HEK293 (cell line): Measurements from ENCODE around the gene PIGO.

Experiments used
- CTCF ChIP-seq: fragments of 450-650 bp; formaldehyde crosslinking; IDR thresholded peaks from 2 replicates; pipeline ENCODE4 v1.5.1; 2016; ENCODE audit warnings: missing biosample characterization, missing genetic modification characterization
- REST ChIP-seq: fragments of 450-650 bp; formaldehyde crosslinking; IDR thresholded peaks from 2 replicates; pipeline ENCODE4 v1.5.1; 2016; ENCODE audit warnings: missing biosample characterization, missing genetic modification characterization
- YY1 ChIP-seq: fragments of 450-650 bp; formaldehyde crosslinking; IDR thresholded peaks from 2 replicates; pipeline ENCODE4 v1.5.1; 2018; ENCODE audit warnings: missing biosample characterization, missing genetic modification characterization
- ZFHX2 ChIP-seq: fragments of 450-650 bp; formaldehyde crosslinking; conservative IDR thresholded peaks from 2 replicates; pipeline ENCODE4 v1.5.1; 2016; ENCODE audit warnings: missing biosample characterization, missing genetic modification characterization
- ZNF146 ChIP-seq: fragments of 450-650 bp; formaldehyde crosslinking; IDR thresholded peaks from 2 replicates; pipeline ENCODE4 v1.5.1; 2016; ENCODE audit warnings: missing biosample characterization, missing genetic modification characterization
- ZNF174 ChIP-seq: fragments of 450-650 bp; formaldehyde crosslinking; IDR thresholded peaks from 2 replicates; pipeline ENCODE4 v1.5.0; 2017; ENCODE audit warnings: missing biosample characterization, mild to moderate bottlenecking, missing genetic modification characterization
- ZNF350 ChIP-seq: fragments of 450-650 bp; formaldehyde crosslinking; IDR thresholded peaks from 2 replicates; pipeline ENCODE4 v1.5.0; 2017; ENCODE audit warnings: missing biosample characterization, mild to moderate bottlenecking, missing genetic modification characterization
- ZNF416 ChIP-seq: fragments of 450-650 bp; formaldehyde crosslinking; IDR thresholded peaks from 2 replicates; pipeline ENCODE4 v1.5.1; 2016; ENCODE audit warnings: missing biosample characterization, missing genetic modification characterization
- ZNF501 ChIP-seq: fragments of 450-650 bp; formaldehyde crosslinking; IDR thresholded peaks from 2 replicates; pipeline ENCODE4 v1.5.1; 2016; ENCODE audit warnings: missing biosample characterization, missing genetic modification characterization
- ZNF76 ChIP-seq: fragments of 450-650 bp; formaldehyde crosslinking; IDR thresholded peaks from 2 replicates; pipeline ENCODE4; 2016; ENCODE audit warnings: low read depth, missing biosample characterization, missing genetic modification characterization, borderline replicate concordance
- ZNF791 ChIP-seq: fragments of 450-650 bp; formaldehyde crosslinking; IDR thresholded peaks from 2 replicates; pipeline ENCODE4 v1.5.1; 2016; ENCODE audit warnings: missing biosample characterization, missing genetic modification characterization
- ZSCAN30 ChIP-seq: fragments of 450-650 bp; IDR thresholded peaks from 2 replicates; pipeline ENCODE4 v1.5.1; 2018; ENCODE audit warnings: missing biosample characterization, mild to moderate bottlenecking, missing genetic modification characterization, moderate library complexity
- ZXDB ChIP-seq: fragments of 450-650 bp; formaldehyde crosslinking; IDR thresholded peaks from 2 replicates; pipeline ENCODE4 v1.5.1; 2016; ENCODE audit warnings: missing biosample characterization, missing genetic modification characterization

GRCh38 chr9:35054185-35054835 lies 42.1 kb downstream of the PIGO start:
- TF ChIP-seq CTCF (tag by site-specific recombination) (no peak), ZNF501 (tag by site-specific recombination) (no peak), ZNF146 (tag by site-specific recombination) (no peak), ZNF350 (tag by site-specific recombination) (no peak), ZFHX2 (tag by site-specific recombination) (no peak), ZNF76 (no peak), ZNF174 (no peak), REST (tag by site-specific recombination) (no peak), YY1 (tag by site-specific recombination) (no peak), ZXDB (no peak), ZNF416 (no peak), ZSCAN30 (tag by site-specific recombination) (no peak), ZNF791 (no peak)
